GM18507 (cell line): ENCODE data around the gene TNFRSF9.
"Not testable (repeated sequence)": the region's sequence is repeated elsewhere in the genome, so short reads cannot be mapped to it uniquely, and the experiment has no call there.

Experiments
- DNase-seq: peaks from one replicate; pipeline ENCODE4 v3.0.0; 2011; ENCODE audit warnings: low read depth; ENCODE audit not compliant: insufficient read length; ENCODE audit errors: extremely low spot score
- FAIRE-seq: peaks from 2 replicates; lab custom pipeline; 2011; peaks lifted over from hg19 to GRCh38; lab: Jason Lieb, UNC

TNFRSF9 gene

DNA sequence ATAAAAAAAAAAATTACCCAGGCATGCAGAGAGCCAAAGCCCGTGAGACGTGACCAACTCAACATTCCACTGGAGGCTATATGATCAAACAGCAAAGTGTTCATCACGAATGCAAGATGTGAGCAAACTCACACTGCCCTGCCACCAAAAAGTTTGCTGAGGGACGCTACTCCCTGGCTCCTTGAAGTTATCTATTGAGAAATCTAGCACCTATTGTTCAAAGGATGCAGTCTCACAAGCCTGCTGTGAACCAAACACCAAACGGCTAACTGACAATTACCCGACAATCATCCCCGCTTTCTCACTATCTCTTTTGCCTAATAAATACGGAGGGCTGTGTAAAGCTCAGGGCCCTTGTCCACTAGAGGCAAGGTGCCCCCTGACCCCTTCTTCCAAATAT, 13.6 kb downstream of the TNFRSF9 start:
- not testable (repeated sequence) for FAIRE-seq, DNase-seq

DNA sequence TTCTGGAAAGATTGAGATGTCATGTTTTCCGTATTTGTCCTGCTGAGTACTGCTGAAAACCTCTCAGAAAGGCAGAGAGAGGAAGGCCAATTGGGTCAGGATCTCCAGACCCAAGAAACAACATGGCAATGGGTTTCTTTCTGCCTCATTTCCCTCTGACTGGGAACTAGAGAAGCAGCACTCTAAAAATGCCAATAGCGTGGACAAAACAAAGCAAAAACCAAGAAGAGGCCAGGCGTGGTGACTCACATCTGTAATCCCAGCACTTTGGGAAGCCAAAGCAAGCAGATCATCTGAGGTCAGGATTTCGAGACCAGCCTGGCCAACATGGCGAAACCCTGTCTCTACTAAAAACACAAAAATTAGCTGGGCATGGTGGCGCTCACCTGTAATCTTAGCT, 18.3 kb downstream of the TNFRSF9 start:
- no peak for DNase-seq
- no peak for FAIRE-seq

DNA sequence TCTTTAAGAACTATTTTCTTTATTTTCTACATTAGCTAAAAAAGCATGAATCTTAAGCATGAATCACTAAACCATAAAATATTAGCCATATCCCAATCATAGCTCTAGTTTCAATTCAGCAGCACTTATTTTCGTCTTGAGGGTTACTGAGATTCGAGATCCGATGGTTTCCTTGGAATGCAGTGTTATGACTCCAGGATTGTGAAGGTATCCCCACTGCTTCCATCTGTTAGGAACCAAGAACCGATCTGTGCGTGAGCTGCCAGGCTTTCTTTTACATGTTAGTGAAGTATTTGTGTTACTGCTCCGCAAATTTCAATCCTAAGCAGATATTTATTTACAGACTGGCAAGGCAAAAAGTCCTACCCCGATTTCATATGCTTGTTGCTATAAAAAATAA, 18.8 kb downstream of the TNFRSF9 start:
- FAIRE-seq (no peak), DNase-seq (no peak)

DNA sequence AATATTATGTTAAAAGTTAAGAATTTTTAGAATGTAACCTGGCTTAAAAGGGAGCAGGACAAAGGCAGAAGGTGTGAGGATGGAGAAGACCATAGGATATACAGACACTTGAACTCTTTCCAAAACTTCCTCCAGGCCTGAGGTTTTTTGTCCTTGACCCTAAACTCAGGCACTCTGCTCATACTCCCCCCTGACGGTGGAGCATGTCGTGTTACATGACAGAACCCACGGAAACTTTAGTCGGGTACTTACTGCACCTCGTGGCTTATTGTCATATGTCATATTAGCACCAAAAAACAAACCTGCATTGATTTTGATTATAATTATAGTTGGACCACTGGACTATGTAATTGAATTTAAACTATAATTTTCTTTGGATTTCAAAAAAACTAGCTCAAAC, 20.8 kb downstream of the TNFRSF9 start:
- DNase-seq, result no peak
- FAIRE-seq, result no peak

DNA sequence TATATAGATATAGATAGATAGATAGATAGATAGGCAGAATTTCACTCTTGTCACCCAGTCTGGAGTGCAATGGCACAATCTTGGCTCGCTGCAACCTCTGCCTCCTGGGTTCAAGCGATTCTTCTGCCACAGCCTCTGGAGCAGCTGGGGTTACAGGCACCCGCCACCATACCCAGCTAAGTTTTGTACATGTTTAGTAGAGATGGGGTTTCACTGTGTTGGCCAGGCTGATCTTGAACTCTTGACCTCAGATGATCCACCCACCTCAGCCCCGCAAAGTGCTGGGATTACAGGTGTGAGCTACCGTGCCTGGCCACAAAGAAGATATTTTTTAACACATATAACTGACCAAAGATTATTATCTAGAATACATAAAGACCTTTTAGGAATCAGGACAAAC, 22.7 kb downstream of the TNFRSF9 start:
- DNase-seq, FAIRE-seq: not testable (repeated sequence)

DNA sequence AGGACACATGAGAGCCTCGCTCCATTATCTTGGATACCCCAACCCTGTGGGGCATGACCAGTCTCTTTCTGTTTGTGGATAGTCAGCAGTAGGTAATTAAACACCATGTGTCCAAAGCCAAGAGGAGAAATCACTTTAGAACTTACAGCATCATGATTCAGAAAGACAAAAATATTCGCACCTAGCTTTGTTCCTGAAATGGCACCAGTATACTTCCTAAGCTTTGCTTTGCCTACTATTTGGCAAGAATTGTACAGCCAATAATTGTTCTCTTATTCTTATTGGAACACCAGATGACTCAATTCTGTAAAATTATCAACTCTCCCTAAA, 24.2 kb downstream of the TNFRSF9 start:
- FAIRE-seq (no peak), DNase-seq (no peak)

DNA sequence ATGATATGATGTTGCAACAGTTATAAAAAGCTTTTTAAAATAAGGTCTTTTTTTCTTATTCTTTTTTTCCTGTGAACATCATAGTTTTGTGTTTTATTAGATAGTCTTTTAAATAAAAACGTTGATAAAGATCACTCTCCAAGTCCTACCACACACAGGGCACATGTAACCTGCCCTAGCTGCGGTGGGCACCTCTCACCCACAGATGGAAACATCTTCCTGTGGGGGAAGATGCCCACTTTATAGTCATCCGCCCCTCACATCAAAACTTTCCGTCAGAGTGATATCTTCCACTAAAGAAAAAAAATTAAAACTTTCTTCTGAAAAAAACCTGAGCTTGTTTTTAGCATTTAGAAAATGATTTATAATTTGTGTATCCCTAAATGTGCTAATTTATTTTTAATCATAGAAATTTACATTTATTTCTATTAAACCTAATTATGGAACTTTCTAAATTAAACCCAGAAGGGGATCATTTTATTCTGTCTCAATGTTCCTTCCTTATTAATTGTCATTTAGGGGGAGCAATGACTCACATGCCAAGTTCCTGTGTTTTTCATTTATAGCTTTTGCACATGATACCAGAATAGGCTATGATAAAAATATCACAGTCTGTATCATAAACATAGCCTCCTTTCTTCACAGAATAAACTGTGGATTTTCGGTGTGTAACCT, 24.7 kb downstream of the TNFRSF9 start:
- FAIRE-seq (no peak), DNase-seq (no peak)

DNA sequence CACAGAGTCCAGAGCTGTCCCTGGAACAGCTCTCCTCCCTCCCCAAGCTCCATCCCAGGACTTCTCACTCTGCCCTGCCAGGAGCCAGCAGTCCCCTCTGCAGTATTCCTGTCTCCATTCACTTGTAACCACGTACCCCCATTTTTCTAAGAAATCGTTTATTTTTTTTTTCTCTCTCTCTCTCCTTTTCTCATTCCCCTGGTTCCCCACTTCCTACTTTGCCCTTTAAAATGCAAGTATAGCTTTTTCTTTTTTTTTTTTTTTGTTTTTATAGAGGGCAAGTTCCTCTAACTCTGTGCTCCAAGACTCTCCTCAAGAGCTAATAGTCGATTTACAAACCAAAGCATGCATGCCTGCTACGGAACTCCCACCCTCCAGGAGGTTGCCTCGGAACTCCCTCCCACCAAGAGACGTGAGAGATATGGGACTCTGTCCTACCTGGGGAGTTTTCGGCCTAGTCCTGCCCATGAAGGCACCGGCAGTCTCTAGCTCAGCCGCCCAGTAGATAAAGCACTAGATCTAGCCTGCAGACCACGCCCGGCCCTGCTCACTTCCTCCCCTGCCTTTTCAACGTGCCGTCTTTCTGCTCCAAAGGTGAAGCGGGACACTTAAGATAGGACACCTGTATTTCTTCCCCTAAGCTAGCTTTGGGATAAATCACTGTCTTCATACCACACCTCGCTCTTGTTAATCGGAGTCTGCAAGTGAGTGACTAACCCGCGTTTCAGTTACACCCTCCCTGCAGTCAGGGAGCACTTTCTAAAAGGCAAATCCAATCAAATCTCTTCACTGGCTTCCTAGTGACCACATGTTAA, 27.7 kb downstream of the TNFRSF9 start:
- FAIRE-seq (no peak), DNase-seq (no peak)

DNA sequence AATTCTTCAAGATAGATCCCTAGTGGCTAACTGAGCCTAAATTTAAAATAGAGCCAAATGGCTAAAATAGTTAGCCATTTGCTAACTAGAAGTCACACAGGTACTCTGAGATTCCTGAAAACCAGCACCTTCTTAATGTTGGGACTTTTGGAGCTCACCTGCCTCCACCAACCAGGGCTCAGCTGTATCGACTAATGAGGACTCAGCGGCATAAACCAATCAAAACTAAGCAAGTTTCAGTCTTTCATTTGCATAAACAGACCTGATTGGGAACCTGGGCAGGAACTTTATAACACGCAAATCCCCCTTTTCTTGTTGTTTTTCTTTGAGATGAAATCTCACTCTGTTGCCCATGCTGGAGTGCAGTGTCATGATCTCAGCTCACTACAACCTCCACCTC, 28.5 kb downstream of the TNFRSF9 start:
- no peak for FAIRE-seq

DNA sequence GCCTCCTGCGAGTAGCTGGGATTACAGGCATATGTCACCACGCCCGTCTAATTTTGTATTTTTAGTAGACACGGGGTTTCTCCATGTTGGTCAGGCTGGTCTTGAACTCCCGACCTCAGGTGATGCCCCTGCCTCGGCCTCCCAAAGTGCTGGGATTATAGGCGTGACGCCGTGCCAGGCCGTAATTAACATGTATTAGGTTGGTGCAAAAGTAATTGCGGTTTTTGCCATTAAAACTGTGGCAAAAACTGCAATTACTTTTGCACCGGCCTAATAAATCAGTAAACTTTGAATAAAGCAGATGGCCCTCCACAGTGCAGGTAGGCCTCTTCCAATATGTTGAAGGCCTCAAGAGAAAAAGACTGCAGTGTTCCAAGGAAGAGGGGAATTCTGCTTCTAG, 35.4 kb downstream of the TNFRSF9 start:
- DNase-seq (no peak), FAIRE-seq (no peak)

More for the DNA sequence above, 28.5 kb downstream of the TNFRSF9 start:
- DNase-seq, result no peak

DNA sequence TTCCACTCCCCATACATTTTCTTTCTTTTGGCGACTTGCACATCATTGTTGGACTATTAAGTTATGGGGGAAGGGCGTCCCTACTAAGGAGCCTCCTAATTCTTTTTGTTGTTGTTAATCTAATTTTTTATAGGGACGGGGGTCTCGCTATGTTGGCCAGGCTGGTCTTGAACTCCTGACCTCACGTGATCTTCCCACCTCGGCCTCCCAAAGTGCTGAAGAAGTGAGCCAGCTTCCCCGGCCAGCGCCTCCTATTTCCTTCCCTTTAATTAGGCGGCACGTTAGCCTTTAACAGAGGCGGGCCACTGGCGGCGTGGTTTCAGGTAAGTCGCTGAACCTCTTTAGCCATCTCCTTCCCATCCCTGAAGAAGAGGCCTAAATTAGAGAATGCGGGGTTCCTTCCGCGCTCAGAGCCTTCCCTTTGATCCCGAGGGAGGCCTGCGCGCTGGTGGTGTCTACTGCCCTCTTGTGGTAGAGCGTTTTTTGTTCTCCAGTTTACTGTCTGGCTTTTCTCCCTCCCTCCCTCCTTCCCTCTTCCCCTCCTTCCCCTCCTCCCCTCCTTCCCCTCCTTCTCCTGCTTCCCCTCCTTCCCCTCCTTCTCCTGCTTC, 38.1 kb downstream of the TNFRSF9 start:
- peak; percentile 43 for DNase-seq
- peak; percentile 76 for FAIRE-seq

DNA sequence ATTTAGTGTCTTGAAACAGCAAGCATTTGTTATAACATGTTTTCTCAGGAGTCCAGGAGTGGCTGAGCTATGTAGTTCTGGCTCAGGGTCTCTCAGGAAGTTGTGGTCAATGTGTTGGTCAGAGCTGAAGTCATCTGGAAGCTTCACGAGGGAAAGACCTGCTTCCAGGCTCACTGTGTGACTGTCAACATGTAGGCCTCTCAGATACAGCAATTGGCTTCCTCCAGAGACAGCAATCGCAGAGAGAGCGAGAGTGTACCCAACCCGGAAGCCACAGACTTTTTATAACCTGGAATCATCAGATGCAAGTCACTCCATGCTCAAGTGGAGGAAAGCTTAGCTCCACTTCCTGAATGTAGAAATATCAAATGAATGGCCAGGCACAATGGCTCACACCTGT, 40.9 kb downstream of the TNFRSF9 start:
- no peak for DNase-seq
- no peak for FAIRE-seq

DNA sequence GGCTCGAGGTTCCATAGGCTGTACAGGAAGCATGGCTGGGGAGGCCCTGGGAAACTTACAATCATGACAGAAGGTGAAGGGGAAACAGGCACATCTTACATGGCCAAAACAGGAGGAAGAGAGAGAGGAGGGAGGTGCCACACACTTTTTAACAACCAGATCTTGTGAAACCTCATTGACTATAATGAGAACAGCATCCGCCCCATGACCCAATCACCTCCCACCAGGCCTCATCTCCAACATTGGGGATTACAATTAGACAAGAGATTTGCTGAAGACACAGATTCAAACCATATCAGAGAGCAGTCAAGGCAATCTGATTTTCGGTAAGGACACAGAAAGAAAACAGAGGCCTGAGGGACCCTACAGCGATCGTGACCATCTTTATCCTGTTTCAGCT, 41.7 kb downstream of the TNFRSF9 start:
- no peak for FAIRE-seq
- no peak for DNase-seq

DNA sequence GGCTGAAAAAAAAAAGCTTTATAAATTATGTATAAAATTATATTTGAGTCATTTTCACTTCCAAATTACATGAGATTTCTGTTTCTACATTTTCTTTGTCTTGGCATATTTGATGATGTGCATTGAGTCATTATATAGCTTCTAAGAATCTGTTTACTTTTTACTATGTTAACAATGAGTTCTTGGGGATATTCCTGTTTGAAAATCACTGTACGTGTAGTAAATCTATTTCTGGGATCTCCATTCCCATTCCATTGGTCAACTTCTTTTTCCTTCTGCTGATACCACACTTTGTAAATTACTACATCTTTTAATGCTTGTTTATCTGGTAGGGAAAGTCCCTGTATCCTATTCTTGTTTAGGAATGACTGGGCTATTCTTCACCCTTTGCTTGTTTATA, 43.6 kb downstream of the TNFRSF9 start:
- DNase-seq, result no peak
- FAIRE-seq, result no peak

DNA sequence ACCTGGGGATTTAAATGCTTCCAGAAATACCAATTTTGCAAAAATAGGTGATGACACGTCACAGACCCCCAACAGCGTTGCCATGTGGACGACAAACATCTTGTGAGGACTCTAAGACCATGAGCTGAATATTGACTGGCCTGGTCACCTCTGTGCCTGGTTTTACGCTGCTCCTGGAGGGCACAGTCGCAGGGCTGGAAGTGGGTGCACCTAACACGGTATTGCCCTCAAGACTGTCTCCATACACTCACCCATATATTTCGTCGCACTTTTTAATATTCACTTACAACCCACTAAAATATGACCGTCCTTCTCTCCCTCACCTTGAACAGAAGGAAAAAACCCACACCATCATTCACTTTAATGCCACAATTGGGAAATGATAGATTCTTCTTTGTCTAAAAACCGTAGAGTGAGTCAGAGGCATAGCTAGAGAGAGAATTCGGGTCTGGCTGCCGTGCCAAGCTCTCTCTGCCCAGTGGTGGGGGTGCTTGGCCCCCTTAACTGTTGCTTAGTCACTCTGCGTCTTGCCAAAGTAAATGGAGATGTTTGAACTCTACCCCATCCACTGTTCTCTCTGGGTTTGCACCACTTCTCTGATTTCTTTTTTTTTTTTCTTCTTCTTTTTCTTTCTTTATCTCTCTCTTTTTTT, 47.0 kb downstream of the TNFRSF9 start:
- FAIRE-seq (no peak), DNase-seq (no peak)

DNA sequence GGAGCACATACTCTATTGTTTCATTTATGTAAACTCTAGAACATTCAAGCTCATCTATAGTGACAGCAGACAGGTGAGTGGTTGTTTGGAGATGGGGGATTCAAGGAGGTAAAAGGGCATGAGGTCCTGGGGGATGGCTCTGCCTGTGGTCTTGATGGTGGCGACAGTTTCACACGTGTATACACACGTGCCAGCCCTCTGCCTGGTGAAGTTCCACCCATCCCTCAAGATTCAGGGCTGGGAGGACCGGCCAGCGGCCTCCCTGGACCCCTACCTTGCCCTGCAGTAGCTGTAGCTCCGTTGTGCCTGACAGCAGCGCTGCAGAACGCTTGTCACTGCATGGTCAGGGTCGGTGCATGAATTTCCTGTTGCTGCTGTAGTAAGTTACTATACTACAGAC, 48.8 kb downstream of the TNFRSF9 start:
- DNase-seq (no peak), FAIRE-seq (no peak)

DNA sequence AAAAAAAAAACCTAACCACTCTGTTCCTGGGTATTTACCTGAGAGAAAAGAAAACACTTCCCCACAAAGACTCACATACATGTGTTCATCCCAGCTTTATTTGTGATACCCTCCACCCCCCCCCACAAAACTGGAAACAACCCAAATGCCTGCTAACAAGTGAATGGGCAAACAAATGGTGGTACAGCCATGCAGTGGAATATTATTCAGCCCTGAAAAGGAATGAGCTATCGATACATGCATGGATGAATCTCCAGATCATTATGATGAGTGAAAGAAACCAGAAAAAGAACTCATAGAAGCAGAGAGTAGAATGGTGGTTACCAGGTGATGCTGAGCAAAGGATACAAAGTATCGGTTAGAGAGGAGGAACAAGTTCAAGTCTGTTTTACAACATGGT, 49.8 kb downstream of the TNFRSF9 start:
- FAIRE-seq (no peak), DNase-seq (no peak)

DNA sequence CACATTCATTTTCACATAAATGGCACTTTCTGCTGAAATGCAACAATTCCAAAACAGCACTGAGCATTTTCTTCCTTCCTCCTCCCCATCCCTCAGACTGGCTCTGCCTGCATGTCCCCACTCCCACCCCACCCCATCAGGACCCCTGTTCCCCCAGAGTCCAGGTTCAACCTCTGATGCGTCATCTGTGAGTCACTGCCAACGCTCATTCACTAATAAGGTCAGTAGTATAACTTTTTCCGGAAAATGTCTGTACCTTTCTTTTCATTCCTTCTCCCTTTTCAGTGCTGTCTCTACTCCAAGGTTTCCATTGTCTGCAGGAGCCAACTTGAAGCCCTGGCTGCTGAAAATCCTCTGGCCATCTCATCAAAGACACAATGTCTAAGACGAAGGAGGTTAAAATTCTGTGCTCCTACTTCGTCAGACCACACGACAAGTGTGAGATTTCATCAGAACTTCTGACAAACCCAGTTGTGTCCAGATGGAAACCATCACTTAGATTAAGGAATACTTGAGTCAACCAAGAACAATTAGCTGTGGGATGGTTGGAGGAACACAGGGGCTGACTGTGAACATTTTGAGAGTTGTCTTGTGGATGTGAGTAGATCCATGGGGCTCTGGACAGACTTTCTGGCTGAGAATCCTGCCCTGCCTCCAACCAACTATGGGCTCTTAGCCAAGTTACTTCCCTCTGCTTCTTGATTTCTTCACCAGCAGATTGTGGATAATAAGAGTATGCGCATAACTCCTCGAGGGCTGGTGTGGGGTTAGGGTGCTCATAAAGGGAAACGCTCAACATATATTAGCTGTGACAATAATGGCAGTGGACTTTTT, 52.2 kb downstream of the TNFRSF9 start:
- no peak for DNase-seq
- no peak for FAIRE-seq

DNA sequence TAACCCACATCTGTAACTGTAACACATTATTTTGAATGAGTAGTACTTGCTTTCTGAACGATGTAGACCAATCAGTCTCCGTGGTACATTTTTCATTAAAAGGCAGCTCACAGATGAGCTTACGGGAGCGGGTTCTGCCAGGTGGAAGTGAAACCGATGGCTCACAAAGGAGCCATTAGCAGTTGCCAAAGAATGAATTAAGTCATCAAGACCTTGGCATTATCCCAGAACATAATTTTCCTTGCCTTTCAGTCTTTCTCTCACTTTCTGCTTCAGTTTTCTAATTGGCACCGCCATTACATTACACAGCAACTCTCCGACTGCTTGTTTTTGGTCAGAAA, 54.3 kb downstream of the TNFRSF9 start:
- FAIRE-seq (no peak), DNase-seq (no peak)
